GM21515 (cell line): ENCODE results near the gene SERTAD2.

Experiments used
- ATAC-seq: cut with Tn5 transposase; IDR thresholded peaks from one replicate; pipeline ENCODE4 v1.9.1; 2021; ENCODE audit not compliant: unreplicated experiment

Gene SERTAD2

GRCh38 chr2:64629875-64630274 lies 23.8 kb downstream of the SERTAD2 start:
- no peak for ATAC-seq

GRCh38 chr2:64629329-64629781 lies 24.4 kb downstream of the SERTAD2 start:
- no peak for ATAC-seq

- no peak for ATAC-seq
Measured at GRCh38 chr2:64627860-64628841, 25.6 kb downstream of the SERTAD2 start.

GRCh38 chr2:64626963-64627760 lies 26.6 kb downstream of the SERTAD2 start:
- ATAC-seq = no peak

- no peak for ATAC-seq
Measured at GRCh38 chr2:64626146-64626809, 27.4 kb downstream of the SERTAD2 start.

GRCh38 chr2:64625299-64626145 lies 28.2 kb downstream of the SERTAD2 start:
- ATAC-seq = no peak

GRCh38 chr2:64624862-64625261 lies 28.9 kb downstream of the SERTAD2 start:
- no peak for ATAC-seq

GRCh38 chr2:64624108-64624610 lies 29.6 kb downstream of the SERTAD2 start:
- ATAC-seq = no peak

- ATAC-seq = no peak
Measured at GRCh38 chr2:64623242-64623850, 30.4 kb downstream of the SERTAD2 start.

- ATAC-seq = no peak
Measured at GRCh38 chr2:64622443-64623241, 31.1 kb downstream of the SERTAD2 start.

- ATAC-seq = no peak
Measured at GRCh38 chr2:64620661-64621060, 33.1 kb downstream of the SERTAD2 start.

GRCh38 chr2:64617631-64618151 lies 36.0 kb downstream of the SERTAD2 start:
- ATAC-seq = no peak

GRCh38 chr2:64615844-64616536 lies 37.7 kb downstream of the SERTAD2 start:
- no peak for ATAC-seq

GRCh38 chr2:64615192-64615763 lies 38.4 kb downstream of the SERTAD2 start:
- no peak for ATAC-seq

- ATAC-seq = no peak
Measured at GRCh38 chr2:64613276-64613675, 40.4 kb downstream of the SERTAD2 start.

GRCh38 chr2:64612575-64613195 lies 41.0 kb downstream of the SERTAD2 start:
- ATAC-seq = no peak

- ATAC-seq = no peak
Measured at GRCh38 chr2:64610316-64610855, 43.3 kb downstream of the SERTAD2 start.
